H9 (cell line): ENCODE measurements around the gene PREX1. TPM values are rescaled to one million over a fixed set of nuclear protein-coding genes. Genes with fewer than 3 reads are reported as not detected.

Experiments used
- DNase-seq: peaks from one replicate; pipeline ENCODE4 v3.0.0-alpha.2; 2017
- H2AFZ ChIP-seq: one replicate; pipeline ENCODE4 v1.6.1; 2013; ENCODE audit warnings: mild to moderate bottlenecking, low read length, control low read depth, moderate library complexity
- H2AK5ac ChIP-seq: 2 replicates; pipeline ENCODE4 v1.6.1; 2013; ENCODE audit warnings: low read length, control low read depth, mixed read lengths; ENCODE audit not compliant: insufficient read length
- H2BK120ac ChIP-seq: one replicate; pipeline ENCODE4 v1.6.1; 2013; ENCODE audit warnings: low read depth, mild to moderate bottlenecking, low read length, control low read depth, inconsistent platforms; ENCODE audit not compliant: poor library complexity, severe bottlenecking
- H2BK12ac ChIP-seq: 2 replicates; pipeline ENCODE4 v1.6.1; 2013; ENCODE audit warnings: low read length, control low read depth, mixed read lengths, low read depth; ENCODE audit not compliant: insufficient read length
- H2BK15ac ChIP-seq: 2 replicates; pipeline ENCODE4 v1.6.1; 2013; ENCODE audit warnings: low read depth, low read length, control low read depth
- H2BK20ac ChIP-seq: one replicate; pipeline ENCODE4 v1.6.1; 2013; ENCODE audit warnings: low read depth, mild to moderate bottlenecking, low read length, control low read depth, inconsistent platforms; ENCODE audit not compliant: poor library complexity, severe bottlenecking
- H2BK5ac ChIP-seq: 2 replicates; pipeline ENCODE4 v1.6.1; 2013; ENCODE audit warnings: low read length, control low read depth, mixed read lengths; ENCODE audit not compliant: insufficient read length
- H3K14ac ChIP-seq: 2 replicates; pipeline ENCODE4 v1.6.1; 2013; ENCODE audit warnings: low read length, control low read depth; ENCODE audit not compliant: insufficient read depth
- H3K18ac ChIP-seq: 2 replicates; pipeline ENCODE4 v1.6.1; 2013; ENCODE audit warnings: low read depth, mild to moderate bottlenecking, mixed read lengths, low read length, control low read depth; ENCODE audit not compliant: insufficient read length
- H3K23ac ChIP-seq: 2 replicates; pipeline ENCODE4 v1.6.1; 2013; ENCODE audit warnings: low read length, control low read depth, mixed read lengths, low read depth; ENCODE audit not compliant: insufficient read length
- H3K23me2 ChIP-seq: 2 replicates; pipeline ENCODE4 v1.6.1; 2013; ENCODE audit warnings: low read depth, mild to moderate bottlenecking, mixed read lengths, low read length, control low read depth; ENCODE audit not compliant: insufficient read length, poor library complexity, severe bottlenecking
- H3K27ac ChIP-seq: 2 replicates; pipeline ENCODE4 v1.5.1; 2013; ENCODE audit warnings: low read length, control low read depth, mixed read lengths, low read depth; ENCODE audit not compliant: insufficient read length
- H3K27me3 ChIP-seq: 2 replicates; pipeline ENCODE4 v1.6.1; 2013; ENCODE audit warnings: low read length, control low read depth, inconsistent platforms; ENCODE audit not compliant: insufficient read depth
- H3K4ac ChIP-seq: 2 replicates; pipeline ENCODE4 v1.6.1; 2013; ENCODE audit warnings: low read depth, mild to moderate bottlenecking, control low read depth, inconsistent platforms, low read length, moderate library complexity
- H3K4me1 ChIP-seq: 2 replicates; pipeline ENCODE4 v1.6.1; 2013; ENCODE audit warnings: low read length, control low read depth, inconsistent platforms; ENCODE audit not compliant: insufficient read depth
- H3K4me2 ChIP-seq: 2 replicates; pipeline ENCODE4 v1.6.1; 2013; ENCODE audit warnings: low read length, control low read depth, mixed read lengths; ENCODE audit not compliant: insufficient read length, insufficient read depth
- H3K56ac ChIP-seq: 2 replicates; pipeline ENCODE4 v1.6.1; 2013; ENCODE audit warnings: low read depth, mild to moderate bottlenecking, mixed read lengths, low read length, control low read depth; ENCODE audit not compliant: insufficient read length
- H3K79me1 ChIP-seq: 2 replicates; pipeline ENCODE4 v1.6.1; 2013; ENCODE audit warnings: low read depth, mild to moderate bottlenecking, moderate library complexity, low read length, control low read depth, inconsistent platforms; ENCODE audit not compliant: insufficient read depth, poor library complexity, severe bottlenecking
- H3K79me2 ChIP-seq: 2 replicates; pipeline ENCODE4 v1.6.1; 2013; ENCODE audit warnings: low read length, control low read depth, inconsistent platforms; ENCODE audit not compliant: insufficient read depth
- H3K9ac ChIP-seq: 2 replicates; pipeline ENCODE4 v1.6.1; 2013; ENCODE audit warnings: low read length, control low read depth, mixed read lengths; ENCODE audit not compliant: insufficient read length; ENCODE audit errors: extremely low read depth
- H3K9me3 ChIP-seq: one replicate; pipeline ENCODE4 v1.6.1; 2013; ENCODE audit warnings: low read depth, low read length, inconsistent platforms; ENCODE audit not compliant: control insufficient read depth
- H3T11ph ChIP-seq: one replicate; pipeline ENCODE4 v1.6.1; 2013; ENCODE audit warnings: mild to moderate bottlenecking, low read length, control low read depth, inconsistent platforms
- H4K20me1 ChIP-seq: one replicate; pipeline ENCODE4 v1.6.1; 2013; ENCODE audit not compliant: control insufficient read depth, insufficient read length, insufficient read depth
- H4K5ac ChIP-seq: 2 replicates; pipeline ENCODE4 v1.6.1; 2013; ENCODE audit warnings: low read depth, mild to moderate bottlenecking, mixed read lengths, low read length, control low read depth; ENCODE audit not compliant: insufficient read length
- H4K8ac ChIP-seq: replicated peaks from 2 replicates; pipeline ENCODE4 v1.6.1; 2013; ENCODE audit warnings: low read length, control low read depth, mixed read lengths, low read depth; ENCODE audit not compliant: insufficient read length
- H4K91ac ChIP-seq: 2 replicates; pipeline ENCODE4 v1.6.1; 2013; ENCODE audit warnings: low read depth, mild to moderate bottlenecking, moderate library complexity, mixed read lengths, low read length, control low read depth; ENCODE audit not compliant: insufficient read length
- H3K27ac Mint-ChIP-seq, 3 experiments: 2 replicates in 2 of 3; 3 replicates in 1 of 3; pipeline ENCODE4 v1.8.0; 2020 to 2021; ENCODE audit warnings: mixed read lengths in 3 of 3, mild to moderate bottlenecking in 1 of 3, moderate library complexity in 1 of 3
- H3K27me3 Mint-ChIP-seq: 2 replicates; pipeline ENCODE4 v1.8.0; 2021; ENCODE audit warnings: low read depth, mild to moderate bottlenecking, moderate library complexity, mixed read lengths
- H3K36me3 Mint-ChIP-seq, 3 experiments: 2 replicates in 2 of 3; 3 replicates in 1 of 3; pipeline ENCODE4 v1.8.0; 2020 to 2021; ENCODE audit warnings: low read depth in 3 of 3, mixed read lengths in 3 of 3; ENCODE audit not compliant: insufficient read depth in 1 of 3
- H3K4me1 Mint-ChIP-seq, 2 experiments: 2 replicates each; pipeline ENCODE4 v1.8.0; 2020; ENCODE audit warnings: mixed read lengths in 2 of 2
- H3K4me3 Mint-ChIP-seq, 2 experiments: 2 replicates in 1 of 2; 3 replicates in 1 of 2; pipeline ENCODE4 v1.8.0; 2020 to 2021; ENCODE audit warnings: mild to moderate bottlenecking in 2 of 2, mixed read lengths in 2 of 2, moderate library complexity in 1 of 2
- H3K9me3 Mint-ChIP-seq, 2 experiments: 2 replicates in 1 of 2; 3 replicates in 1 of 2; pipeline ENCODE4 v1.8.0; 2020; ENCODE audit warnings: mild to moderate bottlenecking in 2 of 2, mixed read lengths in 2 of 2, moderate library complexity in 1 of 2
- WGBS: extraction: QIAGEN DNeasy Blood & Tissue Kit; methylation state at CpG from one replicate; pipeline ENCODE4 v1.1.7; 2013; ENCODE audit warnings: missing lambda C conversion rate, low lambda C conversion rate, mixed read lengths; ENCODE audit not compliant: insufficient read length; ENCODE audit errors: extremely low coverage; 5-methylcytosine and 5-hydroxymethylcytosine counted together
- total RNA-seq: library from RNA; stranded (reverse); gene quantifications from 2 replicates; pipeline ENCODE4 v1.2.1, GENCODE V29; 2021
- TF ChIP-seq, protein P1 (sequence below): fragments of 200-600 bp; sonication (generic); conservative IDR thresholded peaks from 3 replicates; pipeline ENCODE4 v1.8.0; 2021; ENCODE audit warnings: antibody characterized with exemption, mild to moderate bottlenecking

The PREX1 gene
- total RNA-seq, 1 experiment from 2014 or later = 6.6 TPM

DNA sequence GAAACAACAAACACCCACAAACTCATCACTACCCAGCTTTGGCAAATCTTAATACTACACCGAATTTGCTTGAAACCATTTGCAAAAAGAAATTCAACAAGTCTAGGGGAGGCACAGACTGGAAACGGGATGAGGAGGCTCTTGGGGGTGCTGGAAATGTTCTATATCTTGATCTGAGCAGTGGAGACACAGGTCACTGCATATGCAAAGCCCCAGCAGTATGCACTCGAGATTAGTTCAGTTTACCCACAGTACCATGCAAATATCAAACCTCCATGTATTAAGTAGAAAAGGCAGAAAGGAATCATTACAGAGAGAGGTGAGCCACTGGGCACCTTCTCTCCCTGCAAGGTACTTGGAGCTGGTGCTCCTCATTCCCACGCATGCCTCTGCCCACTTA, 75.9 kb downstream of the PREX1 start:
- H4K91ac ChIP-seq = no peak overlapping the region
- H4K8ac ChIP-seq = no peak overlapping the region
- no peak overlapping the region for H2BK20ac ChIP-seq
- no peaks in the 10 kb centered on the region for H3K27me3 ChIP-seq
- no peaks in the 10 kb centered on the region for H3K79me2 ChIP-seq
- H3K4ac ChIP-seq = no peak overlapping the region
- H2AFZ ChIP-seq = no peak overlapping the region
- no peaks in the 10 kb centered on the region for H3K9me3 ChIP-seq
- no peak overlapping the region for H2BK5ac ChIP-seq
- H3K23me2 ChIP-seq = no peaks in the 10 kb centered on the region
- no peak for DNase-seq
- no peak overlapping the region for H3K4me2 ChIP-seq
- no peak overlapping the region for H2BK15ac ChIP-seq
- no peak overlapping the region for H3T11ph ChIP-seq
- H3K56ac ChIP-seq = no peak overlapping the region
- H3K23ac ChIP-seq = no peak overlapping the region
- peak overlapping the region in 1 of 2 experiments; percentile 45; a peak in 1 of 5 replicates for H3K4me3 Mint-ChIP-seq
- H3K4me1 ChIP-seq = peaks cover 13% of the 10 kb centered on the region; the same call in 1 of the 2 replicates
- no peak overlapping the region for H3K14ac ChIP-seq
- H2AK5ac ChIP-seq = no peak overlapping the region
- no peak overlapping the region for H2BK12ac ChIP-seq
- no peak overlapping the region for H3K27ac ChIP-seq
- no peak overlapping the region for H3K18ac ChIP-seq
- TF ChIP-seq, protein P1, sequence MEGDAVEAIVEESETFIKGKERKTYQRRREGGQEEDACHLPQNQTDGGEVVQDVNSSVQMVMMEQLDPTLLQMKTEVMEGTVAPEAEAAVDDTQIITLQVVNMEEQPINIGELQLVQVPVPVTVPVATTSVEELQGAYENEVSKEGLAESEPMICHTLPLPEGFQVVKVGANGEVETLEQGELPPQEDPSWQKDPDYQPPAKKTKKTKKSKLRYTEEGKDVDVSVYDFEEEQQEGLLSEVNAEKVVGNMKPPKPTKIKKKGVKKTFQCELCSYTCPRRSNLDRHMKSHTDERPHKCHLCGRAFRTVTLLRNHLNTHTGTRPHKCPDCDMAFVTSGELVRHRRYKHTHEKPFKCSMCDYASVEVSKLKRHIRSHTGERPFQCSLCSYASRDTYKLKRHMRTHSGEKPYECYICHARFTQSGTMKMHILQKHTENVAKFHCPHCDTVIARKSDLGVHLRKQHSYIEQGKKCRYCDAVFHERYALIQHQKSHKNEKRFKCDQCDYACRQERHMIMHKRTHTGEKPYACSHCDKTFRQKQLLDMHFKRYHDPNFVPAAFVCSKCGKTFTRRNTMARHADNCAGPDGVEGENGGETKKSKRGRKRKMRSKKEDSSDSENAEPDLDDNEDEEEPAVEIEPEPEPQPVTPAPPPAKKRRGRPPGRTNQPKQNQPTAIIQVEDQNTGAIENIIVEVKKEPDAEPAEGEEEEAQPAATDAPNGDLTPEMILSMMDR = no peak
- WGBS = no CpG with 5 or more reads among the region's 4 CpGs
- no peak overlapping the region for H2BK120ac ChIP-seq
- no peak overlapping the region for H4K5ac ChIP-seq
- peaks cover 59 to 70% of the 10 kb centered on the region in 2 experiments for H3K4me1 Mint-ChIP-seq
- no peaks in the 10 kb centered on the region for H4K20me1 ChIP-seq
- no peaks in the 10 kb centered on the region for H3K79me1 ChIP-seq
- no peak overlapping the region for H3K9ac ChIP-seq
- H3K27me3 Mint-ChIP-seq = peaks cover 1% of the 10 kb centered on the region
- peaks cover 0 to 11% (median 9%) of the 10 kb centered on the region in 3 experiments; a peak in 4 of 7 replicates for H3K36me3 Mint-ChIP-seq
- peak overlapping the region; percentile 7 to 82 (median 78); a peak in 4 of 7 replicates for H3K27ac Mint-ChIP-seq
- peaks cover 6 to 10% of the 10 kb centered on the region in 2 experiments; a peak in 3 of 5 replicates for H3K9me3 Mint-ChIP-seq
